GM12801 (cell line): ENCODE measurements around the gene IRF6.

Source experiments
- CTCF ChIP-seq: IDR thresholded peaks from one replicate; pipeline ENCODE4 v1.5.1; 2011; ENCODE audit warnings: control low read depth; ENCODE audit not compliant: insufficient read length; ENCODE audit errors: extremely low read depth

Gene IRF6

GRCh38 chr1:209845408-209845725 lies 39.4 kb upstream of the IRF6 start:
- no peak for TF ChIP-seq CTCF

- TF ChIP-seq CTCF, result no peak
Observed at GRCh38 chr1:209844695-209845407, 38.9 kb upstream of the IRF6 start.

GRCh38 chr1:209840611-209841010 lies 34.7 kb upstream of the IRF6 start:
- TF ChIP-seq CTCF, result no peak

GRCh38 chr1:209839875-209840546 lies 34.1 kb upstream of the IRF6 start:
- no peak for TF ChIP-seq CTCF

- no peak for TF ChIP-seq CTCF
Observed at GRCh38 chr1:209838537-209838936, 32.6 kb upstream of the IRF6 start.

GRCh38 chr1:209837671-209838070 lies 31.7 kb upstream of the IRF6 start:
- no peak for TF ChIP-seq CTCF

- TF ChIP-seq CTCF, result no peak
Observed at GRCh38 chr1:209835782-209836298, 29.9 kb upstream of the IRF6 start.
